GM21737 (cell line): ENCODE measurements around the gene GH2.
"Not testable (repeated sequence)": the region's sequence is repeated elsewhere in the genome, so short reads cannot be mapped to it uniquely, and the experiment has no call there.

Experiments
- ATAC-seq: cut with Tn5 transposase; IDR thresholded peaks from one replicate; pipeline ENCODE4 v1.9.1; 2021; ENCODE audit warnings: mild to moderate bottlenecking, moderate library complexity; ENCODE audit not compliant: unreplicated experiment

GH2 gene

GRCh38 chr17:63881935-63882601, at the start of gene GH2:
GH2 (minus strand) TSS chr17:63881944; CDS start chr17:63881801, 143 bp downstream.
- no peak for ATAC-seq

DNA sequence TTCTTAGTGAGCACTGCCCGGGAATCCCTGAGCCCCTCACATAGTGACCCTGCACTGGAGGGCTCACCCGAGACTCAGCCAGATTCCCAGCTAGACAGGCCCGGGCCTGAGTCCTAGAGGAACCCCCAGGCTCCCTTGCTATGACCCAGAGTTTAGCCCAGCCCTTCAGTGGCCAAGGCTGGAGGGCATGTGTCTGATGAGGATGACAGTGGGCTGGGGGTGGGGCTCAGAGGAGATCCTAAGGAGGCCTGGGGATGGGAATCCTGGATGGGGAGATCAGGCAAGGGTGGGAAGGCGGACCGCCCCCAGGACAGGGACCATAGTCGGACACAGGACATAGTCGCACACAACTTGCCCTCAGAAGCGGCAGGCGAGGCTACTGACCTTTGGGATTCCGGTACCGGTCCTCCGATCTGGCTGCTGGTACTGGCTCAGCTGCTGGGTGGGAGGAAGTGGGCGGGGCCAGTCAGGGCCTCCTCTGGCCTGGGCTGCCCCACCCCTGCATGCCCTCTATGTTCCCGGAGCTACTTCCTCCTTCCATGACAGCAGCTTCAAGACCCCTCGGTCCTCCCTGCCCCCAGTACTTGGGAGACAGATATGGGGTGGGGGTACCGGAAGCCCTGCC, 49.3 kb upstream of the GH2 start:
- peak; percentile 33 for ATAC-seq

- no peak for ATAC-seq
Observed at GRCh38 chr17:63929860-63930766, 48.4 kb upstream of the GH2 start.

DNA sequence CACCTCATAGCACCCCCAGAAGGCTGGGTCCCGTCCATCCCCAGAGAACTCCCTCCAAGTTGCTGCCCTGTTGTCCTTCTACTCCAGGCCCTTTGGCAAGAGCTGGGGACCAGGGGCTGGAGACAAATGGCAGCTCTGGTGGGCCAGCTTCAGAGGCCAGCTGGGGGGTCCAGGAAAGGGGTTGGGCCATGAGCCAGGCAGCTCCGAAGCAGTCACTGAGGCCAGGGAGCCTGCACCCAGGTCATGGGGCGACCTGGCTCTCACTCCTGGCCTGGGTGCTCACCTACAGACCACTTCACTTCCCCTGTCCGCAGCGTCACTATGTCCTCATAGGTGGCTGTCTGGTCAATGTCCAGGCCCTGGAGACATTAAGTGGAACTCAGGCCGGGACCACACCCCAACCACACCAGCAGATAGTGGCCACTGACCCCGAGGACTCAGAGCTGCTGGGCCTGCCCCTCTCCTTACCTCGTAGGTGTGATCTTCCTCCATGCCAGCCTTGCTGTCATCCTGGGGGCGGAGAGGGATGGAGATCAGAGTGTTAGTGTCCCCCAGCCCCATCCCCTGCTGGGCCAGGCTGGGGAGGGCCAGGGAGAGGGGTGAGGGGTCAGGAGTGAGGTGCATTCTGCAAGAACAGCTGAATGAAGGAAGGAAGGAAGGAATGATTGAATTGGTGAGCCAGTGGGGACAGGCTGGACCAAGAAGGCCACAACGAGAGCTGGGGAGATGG, 47.4 kb upstream of the GH2 start:
- no peak for ATAC-seq

- no peak for ATAC-seq
Observed at GRCh38 chr17:63928172-63928666, 46.5 kb upstream of the GH2 start.

- ATAC-seq = no peak
Observed at GRCh38 chr17:63927464-63928171, 45.9 kb upstream of the GH2 start.

GRCh38 chr17:63926164-63926563, 44.4 kb upstream of the GH2 start:
- ATAC-seq = no peak

GRCh38 chr17:63925615-63926014, 43.9 kb upstream of the GH2 start:
- ATAC-seq = no peak

- peak; percentile 48 for ATAC-seq
Observed at GRCh38 chr17:63922402-63922801, 40.7 kb upstream of the GH2 start.

- not testable (repeated sequence) for ATAC-seq
Observed at GRCh38 chr17:63920779-63921178, 39.0 kb upstream of the GH2 start.

DNA sequence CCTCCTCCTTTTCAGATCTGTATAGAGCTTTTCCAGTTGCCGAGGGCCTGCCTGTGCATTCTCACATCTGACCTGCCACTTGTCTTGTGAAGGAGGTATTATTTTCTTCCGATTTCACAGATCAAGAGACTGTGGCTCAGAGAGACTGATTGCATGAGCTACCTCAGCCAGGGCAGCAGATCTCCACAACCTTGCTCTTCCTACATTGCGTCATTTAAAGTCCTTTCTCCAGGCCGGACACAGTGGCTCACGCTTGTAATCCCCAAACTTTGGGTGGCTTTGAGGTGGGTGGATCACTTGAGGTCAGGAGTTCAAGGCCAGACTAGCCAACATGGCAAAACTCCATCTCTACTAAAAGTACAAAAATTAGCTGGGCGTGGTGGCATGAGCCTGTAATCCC, 38.3 kb upstream of the GH2 start:
- ATAC-seq = not testable (repeated sequence)

GRCh38 chr17:63919311-63919723, 37.6 kb upstream of the GH2 start:
- ATAC-seq = no peak

DNA sequence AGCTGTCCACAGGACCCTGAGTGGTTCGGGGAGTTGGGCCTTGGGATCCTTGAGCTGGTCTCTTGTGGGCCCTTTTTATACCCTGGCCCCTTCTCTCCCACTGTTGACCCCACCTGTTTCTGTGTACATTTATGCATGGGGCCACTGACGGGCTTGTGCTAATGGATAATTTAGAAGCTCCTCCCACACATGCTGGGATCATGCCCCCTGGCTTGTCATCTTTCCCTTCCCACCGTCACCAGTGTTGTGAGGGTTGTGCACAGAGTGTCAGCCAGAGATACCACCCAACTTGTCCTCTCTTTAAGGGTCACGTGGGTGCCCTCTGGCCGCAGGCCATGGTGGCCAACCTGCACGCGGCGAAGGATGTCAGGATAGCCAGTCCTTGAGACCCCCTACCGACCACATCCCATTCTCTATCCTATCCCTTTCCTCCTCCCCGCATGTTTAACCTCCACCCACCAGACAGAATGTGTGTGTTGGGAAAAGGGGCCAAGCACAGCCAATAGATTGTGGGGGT, 37.1 kb upstream of the GH2 start, which contains the start of gene GH1:
Gene GH1 (minus strand): TSS at position 51 of the 517 bp plus-strand sequence. CDS start 63 bp downstream, outside the sequence.
- ATAC-seq = not testable (repeated sequence)

GRCh38 chr17:63918305-63918704, 36.6 kb upstream of the GH2 start:
- no peak for ATAC-seq

DNA sequence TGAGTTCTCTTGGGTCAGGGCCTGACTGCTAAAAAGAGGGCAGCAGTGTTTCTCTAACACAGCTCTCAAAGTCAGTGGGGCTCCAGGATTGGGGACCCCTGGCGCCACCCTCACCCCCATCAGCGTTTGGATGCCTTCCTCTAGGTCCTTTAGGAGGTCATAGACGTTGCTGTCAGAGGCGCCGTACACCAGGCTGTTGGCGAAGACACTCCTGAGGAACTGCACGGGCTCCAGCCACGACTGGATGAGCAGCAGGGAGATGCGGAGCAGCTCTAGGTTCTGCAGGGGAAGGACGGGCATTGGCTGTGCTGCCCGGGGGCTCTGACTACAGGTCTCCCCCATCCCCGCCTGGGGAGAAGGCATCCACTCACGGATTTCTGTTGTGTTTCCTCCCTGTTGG, 35.9 kb upstream of the GH2 start:
- no peak for ATAC-seq

DNA sequence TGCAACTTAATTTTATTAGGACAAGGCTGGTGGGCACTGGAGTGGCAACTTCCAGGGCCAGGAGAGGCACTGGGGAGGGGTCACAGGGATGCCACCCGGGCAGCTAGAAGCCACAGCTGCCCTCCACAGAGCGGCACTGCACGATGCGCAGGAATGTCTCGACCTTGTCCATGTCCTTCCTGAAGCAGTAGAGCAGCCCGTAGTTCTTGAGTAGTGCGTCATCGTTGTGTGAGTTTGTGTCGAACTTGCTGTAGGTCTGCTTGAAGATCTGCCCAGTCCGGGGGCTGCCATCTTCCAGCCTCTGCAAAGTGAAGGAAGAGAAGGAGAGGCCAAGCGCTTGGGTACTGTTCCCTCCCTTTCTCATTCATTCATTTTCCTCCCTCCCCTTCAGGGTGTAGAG, 35.5 kb upstream of the GH2 start:
- ATAC-seq = not testable (repeated sequence)

- no peak for ATAC-seq
Observed at GRCh38 chr17:63916566-63917185, 34.9 kb upstream of the GH2 start.

DNA sequence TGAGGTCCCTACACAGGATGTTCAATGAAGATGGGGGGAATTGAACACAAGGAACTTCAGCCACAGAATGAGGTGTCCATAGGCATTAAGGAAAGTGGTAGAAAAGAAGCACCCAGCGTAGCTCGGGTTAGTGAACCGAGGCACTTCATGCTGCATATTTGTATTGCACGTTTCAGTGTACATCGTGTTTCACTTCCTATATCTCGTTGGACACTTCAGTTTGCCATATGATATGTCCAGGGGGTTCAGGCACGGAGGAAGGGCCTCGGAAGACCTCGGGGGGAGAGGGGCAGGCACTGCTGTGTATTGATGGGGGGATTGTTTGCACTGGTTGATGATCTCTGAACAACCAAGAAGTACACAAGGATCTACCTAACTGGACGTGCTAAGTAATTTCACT, 34.0 kb upstream of the GH2 start:
- not testable (repeated sequence) for ATAC-seq

DNA sequence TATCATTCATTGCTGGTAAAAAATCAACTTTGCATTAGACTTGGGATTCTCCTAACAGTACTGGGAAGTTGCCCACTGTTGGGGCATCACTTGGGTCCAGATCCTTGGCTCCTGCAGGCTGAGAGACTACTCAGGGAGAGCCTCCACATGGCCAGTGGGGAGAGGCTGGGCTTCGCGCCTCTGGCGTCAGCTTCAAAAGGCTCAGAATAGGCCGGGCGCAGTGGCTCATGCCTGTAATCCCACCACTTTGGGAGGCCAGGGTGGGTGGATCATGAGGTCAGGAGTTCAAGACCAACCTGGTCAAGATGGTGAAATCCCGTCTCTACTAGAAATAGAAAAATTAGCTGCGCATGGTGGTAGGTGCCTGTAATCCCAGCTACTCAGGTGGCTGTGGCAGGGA, 32.7 kb upstream of the GH2 start:
- no peak for ATAC-seq
